GM19438 (cell line): Measurements from ENCODE around the gene CALN1.

ENCODE experiments used
- ATAC-seq: cut with Tn5 transposase; IDR thresholded peaks from one replicate; pipeline ENCODE4 v1.9.1; 2021; ENCODE audit warnings: low read depth; ENCODE audit not compliant: unreplicated experiment

The CALN1 gene

DNA sequence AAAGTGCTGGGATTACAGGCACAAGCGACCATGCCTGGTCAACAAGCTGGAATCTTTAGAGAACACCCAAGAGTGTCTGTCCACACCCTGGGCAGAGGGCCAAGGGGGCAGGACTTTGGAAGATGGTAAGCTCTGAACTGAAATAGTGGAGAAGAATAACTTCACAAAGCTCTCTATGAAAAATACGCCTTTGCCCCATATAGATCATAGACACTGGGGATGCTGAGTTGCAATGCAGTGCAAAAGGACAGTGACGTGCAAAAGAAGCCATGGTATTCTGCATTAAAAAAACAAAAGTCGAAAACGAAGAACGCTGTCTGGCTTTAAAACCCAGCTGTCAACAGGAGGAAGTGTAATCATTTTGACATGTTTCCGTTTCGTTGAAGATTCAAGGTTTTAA, 353.6 kb downstream of the CALN1 start:
- ATAC-seq, result no peak

DNA sequence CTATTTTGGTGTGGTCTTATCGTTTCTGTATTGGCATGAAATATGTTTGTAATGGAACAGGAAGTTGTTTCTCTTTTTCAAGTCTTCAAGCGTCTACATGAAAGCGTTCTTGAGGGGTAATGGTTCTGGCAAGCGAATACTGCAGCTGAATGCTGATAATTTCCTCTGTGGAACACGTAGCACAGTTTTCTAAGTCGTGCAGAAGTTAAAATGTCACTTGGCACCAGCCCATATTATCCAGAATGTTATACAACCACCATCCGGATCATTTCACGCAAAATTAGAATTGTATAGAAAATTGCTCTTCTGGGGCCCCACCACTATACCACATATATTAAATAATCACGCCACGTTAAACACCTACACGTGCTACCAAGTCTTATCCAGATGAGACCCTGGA, 354.3 kb downstream of the CALN1 start:
- ATAC-seq, result no peak

DNA sequence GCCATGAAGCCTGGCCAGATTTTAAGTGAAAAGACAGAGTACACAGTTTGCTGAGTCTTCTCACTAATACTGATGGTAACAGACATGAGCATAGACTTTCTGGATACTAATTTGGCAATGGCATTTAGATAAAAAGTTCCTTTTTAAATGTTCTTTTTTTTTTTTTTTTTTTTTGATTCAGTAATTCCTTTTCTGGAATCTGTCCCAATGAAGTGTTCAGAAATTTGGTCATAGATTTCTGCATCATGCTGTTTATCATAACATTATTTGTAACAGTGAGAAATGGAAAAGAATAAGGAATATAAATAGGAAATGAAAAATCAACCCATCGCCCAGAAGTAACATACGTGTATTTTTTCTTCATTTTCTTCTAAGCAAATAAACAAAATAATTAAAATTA, 354.9 kb downstream of the CALN1 start:
- no peak for ATAC-seq

DNA sequence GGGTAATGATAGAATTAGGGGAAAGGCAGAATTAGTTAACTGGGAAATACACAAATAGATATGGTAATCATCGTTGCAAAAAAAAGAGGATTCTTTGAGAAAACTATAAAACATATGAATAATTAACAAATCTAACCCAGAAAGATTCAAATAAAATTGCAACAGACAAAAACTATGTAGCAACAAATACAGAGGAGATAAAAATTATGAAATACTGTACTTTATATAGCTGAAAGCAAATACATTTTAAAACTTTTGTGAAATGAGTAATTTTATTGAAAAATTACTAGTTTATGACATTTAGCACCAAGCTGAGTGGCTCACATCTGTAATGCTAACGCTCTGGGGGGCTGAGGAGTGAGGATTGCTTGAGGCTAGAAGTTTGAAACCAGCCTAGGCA, 356.7 kb downstream of the CALN1 start:
- no peak for ATAC-seq

DNA sequence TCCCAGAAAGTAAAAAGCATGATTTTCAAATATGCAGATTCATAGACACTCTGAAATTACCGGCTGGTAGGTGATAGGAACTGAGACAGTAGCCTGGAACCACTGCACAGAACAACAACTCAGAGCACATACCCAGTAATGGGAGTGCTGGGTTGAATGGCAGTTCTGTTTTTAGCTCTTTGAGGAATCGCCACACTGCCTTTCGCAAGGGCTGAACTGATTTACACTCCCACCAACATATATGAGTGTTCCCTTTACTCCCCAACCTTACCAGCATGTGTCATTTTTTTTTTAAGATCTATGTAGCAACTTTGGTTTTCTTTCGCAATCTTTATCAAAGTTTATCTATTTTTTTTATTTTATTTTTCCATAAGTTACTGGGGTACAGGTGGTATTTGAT, 358.8 kb downstream of the CALN1 start:
- no peak for ATAC-seq

DNA sequence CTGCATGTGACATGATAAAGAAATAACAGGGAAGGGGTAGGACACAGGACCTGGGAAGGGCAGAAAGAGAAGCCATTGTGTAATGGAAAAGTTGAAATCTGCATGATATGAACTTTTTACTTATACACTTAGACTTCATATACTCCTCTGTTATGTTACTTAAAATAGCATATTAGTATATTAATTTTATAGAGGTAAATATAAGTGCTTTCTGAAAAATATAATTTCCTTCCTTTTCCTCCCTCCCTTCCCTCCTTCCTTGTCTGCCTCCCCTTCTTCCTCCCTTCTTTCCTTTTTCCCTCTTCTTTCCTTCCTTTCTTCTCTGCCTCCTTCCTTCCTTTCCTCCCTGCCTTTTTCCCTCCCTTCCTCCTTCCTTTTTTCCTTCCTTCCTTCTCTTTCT, 363.7 kb downstream of the CALN1 start:
- no peak for ATAC-seq

DNA sequence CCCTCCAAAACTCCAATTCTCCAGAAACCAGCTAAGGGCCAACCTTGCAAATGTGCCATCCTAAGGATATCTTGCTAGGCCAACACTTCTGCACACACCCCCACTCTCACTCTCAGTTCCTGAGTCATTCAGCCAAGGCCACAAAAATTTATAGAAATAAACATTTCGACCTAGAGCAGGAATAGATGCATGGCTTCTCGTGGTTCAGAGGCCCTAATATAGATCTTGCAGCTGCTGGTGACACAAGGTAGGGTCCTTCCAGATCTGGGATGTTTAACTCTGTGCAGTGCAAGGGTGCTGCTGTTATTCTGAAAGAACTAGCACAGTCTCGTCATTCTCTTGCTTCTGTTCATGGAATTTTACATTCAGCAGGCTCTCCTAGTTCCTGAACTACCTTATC, 369.3 kb downstream of the CALN1 start:
- ATAC-seq, result no peak

DNA sequence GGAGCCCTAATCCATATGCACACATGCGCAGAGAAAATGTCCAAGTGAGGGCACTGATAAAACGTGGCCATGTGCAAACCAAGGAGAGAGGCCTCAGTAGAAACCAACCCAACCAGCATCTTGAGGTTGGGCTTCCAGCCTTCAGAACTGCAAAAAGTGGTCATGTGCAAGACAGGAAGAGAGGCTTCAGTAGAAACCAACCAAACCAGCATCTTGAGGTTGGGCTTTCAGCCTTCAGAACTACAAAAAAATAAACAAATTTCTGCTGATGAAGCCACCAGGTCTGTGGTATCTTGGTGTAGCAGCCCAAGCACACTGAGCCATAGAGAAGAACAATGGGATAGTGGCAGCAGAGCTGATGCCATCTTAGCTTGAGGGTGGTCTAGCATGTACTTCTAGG, 371.5 kb downstream of the CALN1 start:
- ATAC-seq, result no peak

DNA sequence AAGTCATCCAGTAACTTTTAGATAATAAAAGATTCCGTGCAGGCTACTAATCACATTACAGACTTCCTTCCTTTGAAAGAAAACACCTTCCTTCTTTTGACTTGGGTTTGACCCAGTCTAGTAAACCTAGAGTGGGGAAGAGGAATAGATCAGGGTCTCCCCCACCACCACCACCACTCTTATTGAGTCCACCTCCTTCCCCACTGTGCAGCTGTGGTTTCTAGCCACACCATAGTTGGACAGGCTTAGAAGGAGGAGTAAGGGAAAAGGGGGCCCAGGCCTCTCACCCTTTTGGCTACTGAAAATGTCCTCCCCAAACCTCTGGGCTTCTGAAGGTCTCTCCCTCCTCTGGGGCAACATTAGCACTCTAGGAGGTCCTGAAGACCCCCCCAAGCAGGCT, 372.7 kb downstream of the CALN1 start:
- no peak for ATAC-seq

DNA sequence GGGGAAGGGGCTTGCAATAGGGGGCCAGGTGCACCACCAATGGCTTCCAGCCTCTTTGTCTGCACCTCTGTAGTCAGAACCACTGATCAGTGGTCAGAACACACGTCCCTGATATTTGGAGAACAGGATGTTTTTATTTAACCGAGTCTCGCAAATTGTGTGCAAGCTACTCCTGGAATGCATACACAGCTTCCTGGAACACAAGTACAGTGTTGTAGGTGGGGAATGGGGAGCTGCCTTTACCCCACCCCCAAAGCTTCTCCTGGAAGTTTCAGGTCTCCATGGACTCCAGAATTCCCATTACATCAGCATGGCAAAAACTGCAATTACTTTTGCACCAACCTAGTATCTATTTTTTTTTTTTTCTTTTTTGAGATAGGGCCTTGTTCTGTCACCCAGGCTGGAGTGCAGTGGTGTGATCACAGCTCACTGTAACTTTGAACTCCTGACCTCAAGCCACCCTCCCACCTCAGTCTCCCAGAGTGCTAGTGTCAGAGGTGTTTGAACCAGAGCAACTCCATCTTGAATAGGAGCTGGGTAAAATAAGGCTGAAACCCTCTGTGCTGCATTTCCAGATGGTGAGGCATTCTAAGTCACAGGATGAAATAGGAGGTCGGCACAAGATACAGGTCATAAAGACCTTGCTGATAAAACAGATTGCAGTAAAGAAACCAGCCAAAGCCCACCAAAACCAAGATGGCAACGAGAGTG, 374.0 kb downstream of the CALN1 start:
- no peak for ATAC-seq

DNA sequence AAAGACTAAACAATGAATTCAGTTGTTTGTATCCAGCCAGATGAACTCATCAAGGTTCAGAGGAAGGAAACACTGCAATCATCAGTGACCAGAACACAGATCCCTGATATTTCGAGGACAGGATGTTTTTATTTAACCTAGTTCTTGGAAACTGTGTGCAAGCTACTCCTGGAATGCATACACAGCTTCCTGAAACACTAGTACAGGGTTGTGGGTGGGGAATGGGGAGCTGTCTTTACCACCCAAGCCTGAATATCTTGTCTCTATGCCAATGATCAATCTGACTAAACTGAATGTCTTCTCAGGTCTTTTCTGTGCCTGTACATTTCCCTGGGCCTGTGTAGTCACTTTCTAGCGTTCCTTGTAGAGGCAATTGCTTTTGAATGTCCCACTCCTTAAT, 374.6 kb downstream of the CALN1 start:
- no peak for ATAC-seq

DNA sequence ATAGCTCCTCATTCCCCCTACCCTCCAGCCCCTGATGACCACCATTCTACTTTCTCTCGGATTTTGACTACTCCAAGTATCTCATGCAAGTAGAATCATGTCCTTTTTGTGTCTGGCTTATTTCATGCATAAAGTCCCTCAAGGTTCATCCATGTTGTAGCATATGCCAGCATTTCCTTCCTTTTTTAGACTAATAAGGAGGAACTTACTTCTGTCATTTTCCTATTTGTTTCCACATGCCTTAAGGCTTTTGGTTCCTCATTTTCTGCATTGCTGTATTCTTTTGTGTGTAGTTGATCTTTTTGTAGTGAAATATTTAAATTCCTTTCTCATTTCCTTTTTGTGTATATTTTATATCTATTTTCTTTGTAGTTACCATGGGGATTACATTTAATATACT, 376.9 kb downstream of the CALN1 start:
- no peak for ATAC-seq

DNA sequence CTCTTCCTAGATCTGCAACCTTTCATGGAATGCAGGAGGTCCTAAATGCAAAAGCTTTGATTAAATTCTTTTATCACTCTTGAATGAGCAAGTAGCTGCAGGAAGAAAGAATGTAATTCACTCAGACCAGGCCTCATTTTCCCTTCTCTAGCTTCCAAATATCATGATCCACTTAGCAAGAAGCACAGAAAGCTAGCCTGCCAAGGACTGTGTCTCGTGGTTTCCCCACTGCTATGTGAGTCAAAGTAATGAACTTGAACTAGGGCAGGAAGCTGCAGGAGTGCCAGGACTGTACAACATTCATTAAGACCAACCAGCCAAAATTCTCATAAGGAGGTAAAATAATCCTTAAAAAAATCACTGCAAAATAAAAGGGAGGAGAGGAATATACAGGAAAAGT, 379.2 kb downstream of the CALN1 start:
- ATAC-seq, result no peak

DNA sequence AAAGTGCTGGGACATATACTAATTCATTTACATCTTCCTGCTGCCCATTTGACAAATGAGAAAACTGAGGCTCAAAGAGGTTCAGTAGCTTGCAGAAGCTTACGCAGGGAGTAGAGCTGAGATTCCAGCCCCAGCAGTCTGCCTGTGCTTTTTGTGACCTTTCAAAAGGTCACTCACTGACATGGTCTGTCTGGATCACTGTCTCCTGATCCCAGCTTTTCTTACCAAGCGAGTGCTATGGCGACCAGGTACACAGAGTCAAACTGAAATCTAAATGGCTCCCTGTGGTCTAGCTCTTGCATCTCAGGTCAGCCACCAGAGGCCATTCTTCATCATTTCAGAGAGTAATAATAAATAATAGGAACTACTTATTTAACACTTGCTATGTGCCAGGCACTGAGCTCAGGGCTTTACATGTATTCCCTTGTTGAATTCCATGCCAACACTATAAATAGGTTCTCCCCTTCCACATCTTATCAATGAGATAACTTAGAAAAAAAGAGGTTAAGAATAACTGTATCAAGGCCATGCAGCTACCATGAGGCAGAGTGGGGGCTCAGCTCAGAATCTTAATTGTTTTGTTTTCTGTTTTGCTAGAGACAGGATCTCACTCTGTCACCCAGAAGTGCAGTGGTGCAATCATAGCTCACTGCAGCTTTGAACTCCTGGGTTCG, 381.0 kb downstream of the CALN1 start:
- no peak for ATAC-seq

DNA sequence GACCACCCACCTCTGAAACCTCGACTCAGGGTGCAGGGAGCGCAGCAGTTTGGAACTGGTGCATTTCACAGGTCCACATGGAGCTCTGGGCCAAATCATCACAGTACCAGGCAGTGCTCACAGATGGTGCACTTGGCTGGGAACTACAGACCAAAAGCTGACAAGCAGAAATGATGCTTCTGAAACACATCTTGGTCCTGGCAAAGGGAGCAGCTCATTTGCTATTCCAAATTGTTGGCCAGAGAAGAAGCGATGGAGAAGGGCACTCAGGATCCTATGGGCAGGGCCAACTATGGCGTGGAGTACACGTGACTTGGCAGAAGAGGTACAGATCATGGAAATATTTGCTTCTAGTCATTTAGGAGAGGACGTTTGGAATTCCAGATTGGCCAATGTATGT, 383.9 kb downstream of the CALN1 start:
- no peak for ATAC-seq

DNA sequence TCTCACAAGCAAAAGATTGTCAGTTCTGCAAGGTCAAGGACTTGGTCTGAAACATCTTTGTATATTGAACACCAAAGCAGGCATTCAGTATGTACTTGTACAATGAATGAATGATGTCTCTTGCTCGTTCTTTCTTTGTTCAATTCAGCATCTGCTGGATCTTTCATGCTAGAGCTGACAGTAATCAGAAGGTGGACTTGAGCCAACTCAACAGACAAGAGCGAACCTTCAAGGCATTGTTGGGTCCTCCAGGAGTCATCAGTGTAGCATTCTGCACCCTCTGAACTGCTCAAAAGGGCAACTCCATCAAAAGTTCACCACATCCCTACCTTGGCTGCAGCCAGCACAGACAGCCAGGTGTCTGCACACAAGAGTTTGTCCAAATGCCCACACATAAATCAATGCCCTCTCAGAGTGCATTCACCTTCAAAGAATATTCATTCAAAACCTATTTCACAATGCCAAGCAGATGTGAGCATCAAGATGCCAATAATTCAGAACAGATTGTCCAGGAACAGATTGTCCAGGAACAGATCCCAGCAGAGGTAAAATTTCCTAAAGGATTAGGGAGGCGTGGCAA, 386.7 kb downstream of the CALN1 start:
- ATAC-seq, result no peak

DNA sequence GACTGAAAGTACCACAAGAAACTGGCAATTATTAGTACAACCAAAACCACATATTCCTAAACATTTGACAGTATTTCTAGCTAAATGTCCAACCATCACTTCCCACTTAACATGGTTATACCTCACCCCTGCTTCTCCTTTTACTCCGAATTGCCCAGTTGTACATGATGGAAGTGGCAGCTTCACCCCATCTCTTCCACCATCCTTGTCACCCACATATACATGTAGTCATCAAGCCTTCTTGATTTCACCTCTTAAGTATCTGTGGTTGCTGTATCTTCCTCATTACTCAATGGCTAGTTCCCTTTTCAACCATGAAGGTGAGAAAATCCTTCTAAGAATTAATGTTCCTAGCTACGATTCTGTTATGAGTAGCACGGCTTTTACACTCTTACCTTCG, 388.2 kb downstream of the CALN1 start:
- ATAC-seq, result no peak

DNA sequence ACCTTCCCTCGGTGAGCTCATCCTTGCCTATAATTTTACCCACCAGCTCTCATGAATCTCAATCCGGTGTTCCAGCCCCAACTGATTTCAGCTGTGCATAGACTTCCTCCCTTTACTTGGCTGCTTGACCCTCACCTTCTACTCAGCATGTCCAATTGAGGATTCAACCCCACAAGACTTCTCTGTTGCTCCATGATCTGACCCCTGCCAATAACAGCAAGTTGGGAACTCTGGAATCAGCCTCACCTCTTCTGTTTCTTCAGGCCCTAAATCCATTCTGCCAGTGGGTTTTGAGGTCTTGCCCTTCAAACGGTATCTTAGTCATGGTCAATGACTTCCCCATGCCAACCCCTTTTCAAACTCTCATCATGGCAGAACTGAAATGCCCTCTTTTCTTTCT, 390.4 kb downstream of the CALN1 start:
- no peak for ATAC-seq

DNA sequence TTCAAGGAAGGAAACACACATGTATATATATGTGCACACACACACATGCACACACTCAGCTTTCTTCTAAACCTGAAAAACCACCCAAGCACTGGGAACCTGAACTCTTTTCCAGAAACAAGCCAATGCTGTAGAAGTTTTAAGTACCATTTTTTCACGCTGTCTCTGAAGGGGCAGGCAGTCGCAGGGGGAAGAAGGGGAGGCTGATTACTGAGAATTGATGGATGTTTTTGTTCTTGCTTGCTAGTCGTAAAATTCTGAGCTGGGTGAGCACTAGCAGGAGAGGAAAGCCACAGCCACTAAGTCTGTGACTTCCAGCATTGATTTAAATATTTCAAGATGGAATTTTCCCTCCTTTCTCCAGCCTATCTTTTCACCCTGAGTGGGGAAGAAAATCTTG, 391.8 kb downstream of the CALN1 start:
- no peak for ATAC-seq

DNA sequence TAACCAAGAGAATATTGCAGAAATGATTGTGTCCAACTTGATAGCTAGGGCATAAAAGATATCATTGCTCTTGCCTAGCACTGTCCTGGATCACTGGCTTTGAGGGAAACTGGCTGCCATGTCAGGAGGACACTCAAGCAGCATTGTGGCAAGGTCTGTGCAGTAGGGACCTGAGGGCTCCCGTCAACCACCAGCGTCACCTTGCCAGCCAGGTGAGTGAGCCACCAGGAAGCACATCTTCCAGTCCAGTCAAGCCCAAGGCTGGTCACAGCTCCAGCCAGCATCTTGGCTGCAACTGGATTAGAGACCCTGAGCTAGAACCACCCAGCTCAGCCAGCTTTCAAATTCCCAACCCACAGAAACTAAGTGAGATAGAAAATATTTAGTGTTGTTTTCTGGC, 392.7 kb downstream of the CALN1 start:
- no peak for ATAC-seq

DNA sequence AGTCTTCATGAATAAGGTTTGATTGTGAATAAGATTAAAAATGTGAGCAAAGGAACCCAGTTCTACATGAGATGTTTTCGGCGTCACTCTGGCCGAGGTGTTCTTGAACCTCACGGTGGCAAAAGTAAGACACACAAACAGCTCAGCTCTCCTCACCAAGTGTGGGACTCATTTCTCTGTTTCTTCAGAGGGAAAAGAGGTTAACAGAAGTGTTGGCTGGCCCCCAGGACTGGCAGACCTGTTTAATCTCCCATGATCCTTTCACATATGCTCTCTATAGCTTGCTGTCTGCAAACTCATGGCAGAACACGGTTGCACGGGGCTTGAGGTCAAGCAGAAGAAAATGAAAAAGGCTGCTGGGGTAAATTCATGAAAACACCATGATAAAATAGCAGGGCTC, 394.4 kb downstream of the CALN1 start:
- ATAC-seq, result no peak

DNA sequence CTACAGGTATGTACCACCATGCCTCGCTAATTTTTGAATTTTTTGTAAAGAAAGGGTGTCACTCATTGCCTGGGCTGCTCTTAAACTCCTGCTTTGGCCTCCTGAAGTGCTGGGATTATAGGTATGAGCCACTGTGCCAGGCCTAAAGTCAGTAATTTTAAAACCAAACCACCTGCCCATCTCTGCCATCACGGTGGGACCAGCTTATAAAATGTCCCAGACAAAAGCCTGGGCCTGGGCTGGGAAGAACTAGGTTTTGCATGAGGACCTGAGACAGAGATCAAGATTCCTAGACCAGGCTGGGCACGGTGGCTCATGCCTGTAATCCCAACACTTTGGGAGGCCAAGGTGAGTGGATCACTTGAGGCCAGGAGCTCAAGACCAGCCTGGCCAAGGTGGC, 395.6 kb downstream of the CALN1 start:
- no peak for ATAC-seq
